ENCODE results near the gene MRAP2.

The MRAP2 gene

GRCh38 chr6:84137051-84137375, 103.4 kb downstream of the MRAP2 start:
- no peak for DNase-seq

- no peak for DNase-seq
Observed at GRCh38 chr6:84137989-84138575, 104.5 kb downstream of the MRAP2 start.

DNA sequence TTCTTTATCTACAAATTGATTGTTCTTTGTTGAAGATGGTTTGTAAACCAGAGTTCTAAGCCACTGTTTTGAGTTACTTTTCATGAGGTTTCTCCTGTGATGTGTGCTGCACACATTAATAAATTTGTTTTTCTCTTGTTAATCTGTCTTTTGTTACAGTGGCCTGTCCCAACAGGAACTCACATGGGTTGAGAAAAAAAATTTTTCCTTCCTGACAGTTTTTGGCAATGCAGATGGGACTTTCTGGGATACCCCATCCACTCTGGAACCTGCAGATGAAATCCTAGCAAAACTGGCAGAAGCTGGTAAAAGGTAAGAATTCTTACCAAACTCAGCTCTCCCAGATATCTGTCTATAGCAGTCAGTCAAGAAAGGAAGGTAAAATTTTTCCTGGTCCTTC, 105.7 kb downstream of the MRAP2 start:
- DNase-seq, result no peak
